ENCODE results near the gene LYRM4.

The LYRM4 gene

DNA sequence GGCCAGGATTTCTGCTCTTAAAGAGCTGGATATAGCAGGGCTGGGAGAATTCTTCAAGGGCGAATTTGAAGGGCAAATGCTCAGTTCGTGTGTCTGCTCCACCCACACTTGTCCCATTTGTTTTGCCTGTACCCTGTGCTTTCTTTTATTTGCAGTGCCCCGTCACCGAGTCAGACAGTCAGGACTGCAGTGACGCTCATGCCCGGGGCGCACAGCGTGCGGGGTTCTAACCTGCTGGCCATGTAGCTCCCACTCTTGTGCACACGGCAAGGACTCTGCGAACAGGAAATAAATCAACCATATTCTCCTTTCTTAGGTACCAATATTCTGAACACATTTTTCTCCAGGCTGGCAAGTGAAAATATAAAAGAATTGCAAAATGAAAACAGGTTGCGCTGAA is 17.7 kb downstream of the LYRM4 start:
- H3K9me3 ChIP-seq (ENCODE audit: control insufficient read depth, low read length), result no peaks in the 10 kb centered on the region
- no peaks in the 10 kb centered on the region for H3K27me3 ChIP-seq (ENCODE audit: control insufficient read depth, insufficient read depth, low read length)
- no peak overlapping the region for H3K4me2 ChIP-seq (ENCODE audit: low read length)
- no peak overlapping the region for H3K4me3 ChIP-seq (ENCODE audit: low read depth, low read length)
- no peaks in the 10 kb centered on the region for H3K4me1 ChIP-seq
- TF ChIP-seq, protein P1, sequence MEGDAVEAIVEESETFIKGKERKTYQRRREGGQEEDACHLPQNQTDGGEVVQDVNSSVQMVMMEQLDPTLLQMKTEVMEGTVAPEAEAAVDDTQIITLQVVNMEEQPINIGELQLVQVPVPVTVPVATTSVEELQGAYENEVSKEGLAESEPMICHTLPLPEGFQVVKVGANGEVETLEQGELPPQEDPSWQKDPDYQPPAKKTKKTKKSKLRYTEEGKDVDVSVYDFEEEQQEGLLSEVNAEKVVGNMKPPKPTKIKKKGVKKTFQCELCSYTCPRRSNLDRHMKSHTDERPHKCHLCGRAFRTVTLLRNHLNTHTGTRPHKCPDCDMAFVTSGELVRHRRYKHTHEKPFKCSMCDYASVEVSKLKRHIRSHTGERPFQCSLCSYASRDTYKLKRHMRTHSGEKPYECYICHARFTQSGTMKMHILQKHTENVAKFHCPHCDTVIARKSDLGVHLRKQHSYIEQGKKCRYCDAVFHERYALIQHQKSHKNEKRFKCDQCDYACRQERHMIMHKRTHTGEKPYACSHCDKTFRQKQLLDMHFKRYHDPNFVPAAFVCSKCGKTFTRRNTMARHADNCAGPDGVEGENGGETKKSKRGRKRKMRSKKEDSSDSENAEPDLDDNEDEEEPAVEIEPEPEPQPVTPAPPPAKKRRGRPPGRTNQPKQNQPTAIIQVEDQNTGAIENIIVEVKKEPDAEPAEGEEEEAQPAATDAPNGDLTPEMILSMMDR (IDR thresholded peaks at IDR 0.05), result no peak
- no peak overlapping the region for H3K9ac ChIP-seq
- no peak overlapping the region for H2AFZ ChIP-seq
- H3K27ac ChIP-seq, result no peak overlapping the region
- peaks cover 3% of the 10 kb centered on the region for H3K79me2 ChIP-seq
- no peaks in the 10 kb centered on the region for H3K36me3 ChIP-seq (ENCODE audit: control insufficient read depth, insufficient read depth, low read length)

DNA sequence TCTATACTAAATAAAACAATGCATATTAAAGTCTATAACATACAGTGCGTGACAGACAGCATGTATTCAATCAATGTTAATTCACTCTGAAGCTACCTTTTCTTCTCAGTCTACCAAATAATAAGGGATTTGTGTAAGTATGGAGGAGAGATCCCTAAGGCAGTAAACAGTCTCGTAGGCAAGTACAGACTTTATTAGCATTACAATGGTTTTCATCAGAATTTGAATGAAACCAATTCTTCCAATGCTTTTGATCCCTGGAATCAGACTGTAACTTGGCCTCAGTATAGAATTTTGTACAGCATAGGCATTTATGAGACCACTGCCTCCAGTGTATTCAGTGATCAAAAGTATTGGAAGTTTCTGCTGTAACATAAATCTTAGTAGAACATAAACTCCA is 19.5 kb downstream of the LYRM4 start:
- H3K79me2 ChIP-seq, result peaks cover 3% of the 10 kb centered on the region
- H3K4me3 ChIP-seq (ENCODE audit: low read depth, low read length), result no peak overlapping the region
- no peaks in the 10 kb centered on the region for H3K36me3 ChIP-seq (ENCODE audit: control insufficient read depth, insufficient read depth, low read length)
- H3K27me3 ChIP-seq (ENCODE audit: control insufficient read depth, insufficient read depth, low read length), result no peaks in the 10 kb centered on the region
- TF ChIP-seq, protein P1 (IDR thresholded peaks at IDR 0.05), result no peak
- no peaks in the 10 kb centered on the region for H3K9me3 ChIP-seq (ENCODE audit: control insufficient read depth, low read length)
- H3K27ac ChIP-seq, result no peak overlapping the region
- H3K9ac ChIP-seq, result no peak overlapping the region
- H3K4me1 ChIP-seq, result no peaks in the 10 kb centered on the region
- no peak overlapping the region for H3K4me2 ChIP-seq (ENCODE audit: low read length)
- H2AFZ ChIP-seq, result no peak overlapping the region

DNA sequence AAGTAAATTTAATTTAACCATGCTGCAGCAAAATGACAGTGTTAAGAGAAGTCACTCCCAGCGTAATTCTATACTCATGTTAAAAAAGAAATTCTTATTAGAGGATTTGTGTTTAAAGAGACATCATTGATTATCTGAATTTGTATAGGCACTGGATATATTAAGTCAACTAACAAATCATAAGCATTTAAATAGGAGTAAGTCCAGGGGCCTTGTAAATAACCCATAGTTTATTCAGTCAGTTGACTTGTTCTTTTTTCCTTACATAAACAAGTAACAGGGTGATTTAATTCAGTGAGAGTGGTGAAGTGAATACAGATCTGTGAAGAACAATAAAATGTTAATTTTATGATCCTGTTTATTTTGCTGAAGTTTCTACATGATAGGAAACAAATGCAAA is 22.4 kb downstream of the LYRM4 start:
- Histone ChIP-seq H3K9ac (no peak overlapping the region), H3K4me2 (ENCODE audit: low read length) (no peak overlapping the region), H3K27me3 (ENCODE audit: control insufficient read depth, insufficient read depth, low read length) (no peaks in the 10 kb centered on the region), H3K4me3 (ENCODE audit: low read depth, low read length) (no peak overlapping the region), H3K9me3 (ENCODE audit: control insufficient read depth, low read length) (no peaks in the 10 kb centered on the region), H3K4me1 (no peaks in the 10 kb centered on the region), H3K36me3 (ENCODE audit: control insufficient read depth, insufficient read depth, low read length) (no peaks in the 10 kb centered on the region), H3K27ac (no peak overlapping the region), H2AFZ (no peak overlapping the region), H3K79me2 (peaks cover 3% of the 10 kb centered on the region)
- TF ChIP-seq, protein P1 (IDR thresholded peaks at IDR 0.05), result no peak

DNA sequence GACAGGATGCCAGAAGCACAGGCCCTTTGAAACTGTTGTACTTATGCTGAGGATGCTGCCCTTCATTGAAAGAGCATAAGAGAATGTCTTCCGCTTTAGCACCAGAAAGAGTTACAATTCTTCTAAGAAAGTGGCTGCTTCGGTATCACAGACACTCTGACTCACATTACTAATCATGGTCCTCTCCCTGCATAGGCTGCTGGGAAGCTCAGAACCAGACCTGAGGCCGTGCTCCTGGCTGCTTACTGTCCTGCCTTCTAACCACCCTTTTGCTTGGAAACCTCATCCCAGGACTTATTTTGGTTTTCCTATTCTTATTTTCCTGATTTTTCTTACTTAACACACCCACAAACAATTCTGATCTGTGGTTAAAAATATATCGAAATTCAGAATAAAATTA is 22.9 kb downstream of the LYRM4 start:
- H2AFZ ChIP-seq, result no peak overlapping the region
- H3K4me1 ChIP-seq, result no peaks in the 10 kb centered on the region
- no peak overlapping the region for H3K9ac ChIP-seq
- H3K79me2 ChIP-seq, result peaks cover 3% of the 10 kb centered on the region
- H3K4me3 ChIP-seq (ENCODE audit: low read depth, low read length), result no peak overlapping the region
- H3K36me3 ChIP-seq (ENCODE audit: control insufficient read depth, insufficient read depth, low read length), result no peaks in the 10 kb centered on the region
- no peaks in the 10 kb centered on the region for H3K27me3 ChIP-seq (ENCODE audit: control insufficient read depth, insufficient read depth, low read length)
- no peak overlapping the region for H3K4me2 ChIP-seq (ENCODE audit: low read length)
- H3K27ac ChIP-seq, result no peak overlapping the region
- TF ChIP-seq, protein P1 (IDR thresholded peaks at IDR 0.05), result no peak
- H3K9me3 ChIP-seq (ENCODE audit: control insufficient read depth, low read length), result no peaks in the 10 kb centered on the region

DNA sequence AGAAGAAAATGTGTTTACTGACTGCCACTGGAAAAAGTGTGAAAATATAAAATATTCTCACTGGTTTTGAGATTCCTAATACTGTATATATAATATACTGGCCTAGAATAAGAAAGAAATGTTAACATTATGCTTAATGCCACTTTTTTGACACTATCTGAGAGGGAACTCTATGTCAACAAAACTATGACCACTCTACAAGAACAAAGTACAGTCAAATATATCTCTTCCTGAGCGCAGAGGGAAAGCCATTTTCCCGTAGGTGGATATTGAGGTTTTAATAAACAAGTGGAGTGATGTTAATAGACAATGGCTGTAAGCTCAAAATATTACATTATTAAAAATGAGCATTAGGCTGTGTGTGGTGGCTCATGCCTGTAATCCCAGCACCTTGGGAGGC is 24.9 kb downstream of the LYRM4 start:
- H3K4me3 ChIP-seq (ENCODE audit: low read depth, low read length), result no peak overlapping the region
- TF ChIP-seq, protein P1 (IDR thresholded peaks at IDR 0.05), result no peak
- H2AFZ ChIP-seq, result no peak overlapping the region
- peaks cover 3% of the 10 kb centered on the region for H3K79me2 ChIP-seq
- no peak overlapping the region for H3K9ac ChIP-seq
- H3K36me3 ChIP-seq (ENCODE audit: control insufficient read depth, insufficient read depth, low read length), result no peaks in the 10 kb centered on the region
- no peaks in the 10 kb centered on the region for H3K9me3 ChIP-seq (ENCODE audit: control insufficient read depth, low read length)
- H3K27ac ChIP-seq, result no peak overlapping the region
- H3K4me1 ChIP-seq, result no peaks in the 10 kb centered on the region
- H3K27me3 ChIP-seq (ENCODE audit: control insufficient read depth, insufficient read depth, low read length), result no peaks in the 10 kb centered on the region
- no peak overlapping the region for H3K4me2 ChIP-seq (ENCODE audit: low read length)
